ENCODE results near the gene THRB. TPM values are rescaled to one million over a fixed set of nuclear protein-coding genes. Genes with fewer than 3 reads are reported as not detected.

Gene THRB
- total and polyA plus RNA-seq, 8 donors = 10.1 to 18.6 (median 15.1) TPM

GRCh38 chr3:24382647-24383046, 112.0 kb downstream of the THRB start:
- H3K4me1 ChIP-seq = no peaks in the 10 kb centered on the region
- H3K36me3 ChIP-seq = no peaks in the 10 kb centered on the region
- H3K9me3 ChIP-seq = no peaks in the 10 kb centered on the region
- H3K27me3 ChIP-seq = no peaks in the 10 kb centered on the region
- H3K4me3 ChIP-seq = no peak overlapping the region
- intact Hi-C loops (cut with DNase I) = no loop called here
- no peak for TF ChIP-seq CTCF (IDR thresholded peaks at IDR 0.05)
- ATAC-seq = no peak
- no peak overlapping the region for H3K27ac ChIP-seq
- DNase-seq = no peak

DNA sequence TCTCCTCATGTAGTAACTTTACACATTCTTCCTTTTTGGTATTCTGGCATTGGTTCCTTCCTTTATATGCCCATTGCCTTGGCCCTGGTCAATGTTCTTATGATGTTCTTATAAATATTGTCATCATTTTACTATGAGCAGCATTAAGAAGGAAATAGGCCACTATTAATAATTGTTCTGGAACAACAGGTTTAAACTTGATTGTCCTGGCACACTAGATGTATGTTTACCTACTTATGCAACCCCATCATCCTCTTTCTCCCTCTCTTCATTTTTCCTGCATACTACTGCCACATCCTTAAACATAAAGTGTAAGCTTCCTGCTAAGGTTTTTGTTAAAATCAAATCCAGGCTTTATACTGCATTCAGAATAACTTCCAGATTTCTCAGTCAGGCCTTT, 114.7 kb downstream of the THRB start:
- no peaks in the 10 kb centered on the region for H3K4me1 ChIP-seq
- DNase-seq = no peak
- no peak overlapping the region for H3K4me3 ChIP-seq
- no peaks in the 10 kb centered on the region for H3K27me3 ChIP-seq
- intact Hi-C loops (cut with DNase I) = no loop called here
- TF ChIP-seq CTCF (IDR thresholded peaks at IDR 0.05) = no peak
- no peak overlapping the region for H3K27ac ChIP-seq
- ATAC-seq = peak; percentile 50
- no peaks in the 10 kb centered on the region for H3K9me3 ChIP-seq
- H3K36me3 ChIP-seq = no peaks in the 10 kb centered on the region

DNA sequence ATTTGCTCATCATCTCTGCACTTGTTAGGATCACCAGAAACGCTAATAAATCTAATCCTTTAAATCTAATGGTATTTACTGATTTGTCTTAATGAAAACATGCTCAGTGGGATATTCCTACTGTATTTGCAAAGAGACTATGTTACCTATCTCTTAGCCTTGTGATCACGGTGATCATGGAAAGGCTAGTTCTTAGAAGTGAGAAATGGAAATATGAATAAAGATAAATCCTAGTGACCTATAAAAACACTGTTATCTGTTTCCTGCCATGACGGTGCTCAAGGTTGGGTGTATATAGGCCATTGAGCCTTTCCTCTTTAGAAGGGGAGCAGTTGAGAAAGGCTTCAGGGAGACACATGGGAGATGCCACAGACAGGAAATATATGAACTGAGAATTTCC, 116.3 kb downstream of the THRB start:
- no peaks in the 10 kb centered on the region for H3K9me3 ChIP-seq
- H3K4me1 ChIP-seq = no peaks in the 10 kb centered on the region
- ATAC-seq (no peak), DNase-seq (no peak)
- no peak for TF ChIP-seq CTCF (IDR thresholded peaks at IDR 0.05)
- intact Hi-C loops (cut with DNase I) = no loop called here
- no peak overlapping the region for H3K27ac ChIP-seq
- no peak overlapping the region for H3K4me3 ChIP-seq
- no peaks in the 10 kb centered on the region for H3K36me3 ChIP-seq
- H3K27me3 ChIP-seq = no peaks in the 10 kb centered on the region

DNA sequence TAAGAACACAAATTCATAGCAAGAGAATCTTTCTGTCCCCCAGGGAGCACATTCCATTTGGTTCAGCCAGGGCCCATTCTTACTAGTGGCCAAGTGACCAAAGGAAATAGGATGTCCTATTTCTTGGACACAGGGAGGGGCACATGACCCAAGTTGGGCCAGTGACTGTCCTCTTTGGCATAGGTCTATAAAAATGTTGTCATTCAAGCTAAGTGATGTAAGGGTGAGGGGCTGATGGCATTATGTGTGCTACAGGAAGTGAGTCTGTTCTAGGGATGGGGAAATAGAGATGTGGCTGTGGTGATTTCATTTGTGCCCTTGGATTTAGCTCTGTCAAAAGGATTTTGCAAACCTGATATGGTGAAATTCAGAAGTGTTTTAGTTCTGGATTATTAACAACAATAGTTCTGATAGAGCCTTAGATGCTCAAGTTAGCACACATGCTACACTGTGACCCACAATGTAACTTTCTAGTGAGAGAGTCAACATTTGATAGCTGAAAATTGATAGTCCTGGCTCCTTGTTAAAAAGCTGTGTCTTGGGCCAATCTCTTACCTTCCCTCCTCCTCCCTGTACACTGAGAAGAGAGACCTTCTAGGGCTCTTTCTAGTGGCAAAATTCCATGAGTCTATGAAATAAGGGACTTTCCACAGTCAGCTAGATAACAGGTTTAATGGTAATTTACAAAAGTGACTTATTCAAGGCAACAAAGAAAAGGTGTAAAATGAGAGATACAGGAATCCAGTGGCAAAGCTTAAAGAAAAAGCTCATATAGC, 117.2 kb downstream of the THRB start:
- Histone ChIP-seq H3K9me3 (no peaks in the 10 kb centered on the region), H3K36me3 (no peaks in the 10 kb centered on the region), H3K4me1 (no peaks in the 10 kb centered on the region), H3K27me3 (no peaks in the 10 kb centered on the region), H3K27ac (no peak overlapping the region), H3K4me3 (no peak overlapping the region)
- DNase-seq (no peak), ATAC-seq (peak; percentile 12)
- intact Hi-C loops (cut with DNase I) = no loop called here
- TF ChIP-seq CTCF (IDR thresholded peaks at IDR 0.05) = no peak

- Histone ChIP-seq H3K9me3 (no peaks in the 10 kb centered on the region), H3K27me3 (no peaks in the 10 kb centered on the region), H3K36me3 (no peaks in the 10 kb centered on the region), H3K4me1 (no peaks in the 10 kb centered on the region), H3K4me3 (no peak overlapping the region), H3K27ac (no peak overlapping the region)
- no peak for TF ChIP-seq CTCF (IDR thresholded peaks at IDR 0.05)
- intact Hi-C loops (cut with DNase I) = no loop called here
- no peak for ATAC-seq
- DNase-seq = peak in 2 of 4 donors; percentile 45 to 58
These were observed 118.7 kb downstream of the THRB start for GRCh38 chr3:24375947-24376384.

Measured in left lung (tissue), 10 donors.